ENCODE data around the gene NFRKB.
"Not testable (repeated sequence)": the region's sequence is repeated elsewhere in the genome, so short reads cannot be mapped to it uniquely, and the experiment has no call there.

Gene NFRKB

DNA sequence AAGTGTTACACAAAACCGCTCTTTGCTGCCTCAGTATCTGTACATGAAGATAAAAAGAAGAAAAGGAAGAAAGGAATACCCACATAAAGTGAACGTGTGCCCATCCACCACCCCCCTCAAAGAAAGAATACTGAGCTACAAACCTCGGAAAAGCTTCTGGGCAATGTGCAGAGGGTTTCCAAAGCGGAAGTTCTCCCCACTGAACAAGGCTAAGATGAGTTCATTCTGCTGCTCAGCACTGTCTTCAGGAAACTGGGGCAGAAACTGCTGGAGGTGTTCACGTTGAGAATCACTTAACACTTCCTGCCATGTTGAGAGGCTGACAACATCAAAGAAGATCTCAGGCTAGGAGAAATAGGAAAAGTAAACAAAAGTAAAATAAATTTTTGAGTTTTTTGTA, 6.9 kb downstream of the NFRKB start:
- DNase-seq: no peak

DNA sequence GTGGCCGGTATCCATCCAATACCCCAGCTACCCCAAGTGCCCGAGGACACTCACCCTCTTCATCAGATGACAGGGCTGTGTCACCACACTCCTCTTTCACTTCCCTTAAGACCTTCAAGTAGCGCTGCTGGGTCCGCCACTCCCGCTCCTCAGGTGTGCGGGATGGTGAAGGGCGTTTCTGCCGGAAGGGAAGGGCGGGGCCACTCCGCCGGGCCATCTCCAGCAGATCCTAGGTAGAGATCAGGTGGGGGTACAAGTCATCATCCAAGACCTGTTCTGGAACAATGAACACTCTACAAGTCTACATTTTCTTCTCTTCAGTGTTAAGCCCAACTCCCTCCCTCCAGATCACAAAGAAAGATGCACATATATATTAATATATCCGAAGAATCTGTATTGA, 10.0 kb downstream of the NFRKB start:
- no peak for DNase-seq

GRCh38 chr11:129884581-129884980, 10.8 kb downstream of the NFRKB start:
- no peak for DNase-seq

DNA sequence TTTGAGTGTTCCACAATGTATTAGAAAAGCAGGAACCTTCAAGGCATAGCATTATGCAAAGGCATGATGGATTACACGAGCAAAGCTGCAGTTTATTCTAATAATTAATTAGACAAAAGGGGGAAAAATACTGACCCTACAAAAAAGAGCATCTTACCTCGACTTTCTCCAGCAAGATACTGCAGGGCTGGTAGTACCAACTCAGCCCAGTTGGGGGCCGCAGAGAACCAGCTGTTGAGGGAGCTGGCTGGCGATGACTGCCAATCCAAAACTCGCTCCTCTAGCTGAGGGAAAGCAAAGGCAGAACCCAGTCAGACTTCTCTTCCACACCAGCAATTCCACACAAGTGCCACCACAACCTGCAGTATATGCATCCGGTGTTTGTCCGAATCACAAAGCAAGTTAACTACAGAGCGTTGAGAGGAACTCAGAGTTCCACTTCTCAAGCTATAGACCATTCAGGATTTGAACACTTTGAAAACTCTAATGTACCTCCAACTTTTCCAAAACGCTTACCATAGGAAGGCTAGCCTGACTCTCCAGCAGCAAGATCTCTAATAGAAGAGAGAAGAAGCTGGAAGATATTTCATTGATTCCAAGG, 13.7 kb downstream of the NFRKB start:
- DNase-seq: no peak

DNA sequence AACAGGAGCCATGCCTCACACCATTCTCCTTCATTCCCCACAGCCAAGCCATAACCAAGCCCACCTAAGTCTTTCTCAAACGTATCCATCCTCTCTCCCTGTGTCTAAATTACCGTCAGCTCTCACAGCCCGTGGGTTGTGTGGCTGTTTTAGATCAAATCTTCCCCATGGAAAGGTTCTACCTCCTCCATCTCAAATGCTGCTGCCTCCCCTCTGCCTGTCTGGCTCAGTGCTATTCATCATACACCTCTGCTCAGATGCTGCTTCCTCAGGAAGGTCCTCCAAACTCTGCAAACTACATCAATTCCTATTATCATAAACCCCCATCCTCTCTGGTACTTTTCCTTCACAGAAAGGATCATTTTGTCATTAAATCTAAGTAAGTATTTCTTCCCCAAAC, 15.1 kb downstream of the NFRKB start:
- no peak for DNase-seq

- DNase-seq: no peak
These were observed 23.5 kb downstream of the NFRKB start for GRCh38 chr11:129871914-129872313.

- DNase-seq: not testable (repeated sequence)
These were observed 26.8 kb downstream of the NFRKB start for GRCh38 chr11:129868626-129869025.

- no peak for DNase-seq
These were observed 29.1 kb downstream of the NFRKB start for GRCh38 chr11:129866311-129866710.

- DNase-seq: no peak
These were observed 29.7 kb downstream of the NFRKB start for GRCh38 chr11:129865701-129866100.

GRCh38 chr11:129864811-129865210, 30.6 kb downstream of the NFRKB start:
- DNase-seq: no peak

- DNase-seq: no peak
These were observed 33.5 kb downstream of the NFRKB start for GRCh38 chr11:129861702-129862522.

GRCh38 chr11:129856036-129856435, 39.3 kb downstream of the NFRKB start:
- no peak for DNase-seq

DNA sequence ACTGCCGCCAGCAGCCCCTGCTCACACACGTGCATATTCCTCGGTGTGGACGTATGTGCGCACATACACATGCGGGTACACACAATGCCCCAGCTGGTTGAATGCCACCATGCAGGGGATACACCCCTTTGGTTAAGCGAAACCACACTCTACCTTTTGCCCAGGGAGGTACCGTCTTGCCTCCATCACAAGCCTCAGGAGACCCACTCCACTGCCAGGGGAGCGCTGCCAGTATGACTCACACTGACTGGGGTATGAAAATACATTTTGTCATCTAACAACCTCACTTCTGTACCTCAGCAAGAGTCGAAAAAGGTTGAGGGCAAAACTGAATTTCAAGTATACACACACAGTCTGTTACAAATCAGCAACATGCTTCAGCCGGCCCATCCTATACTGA, 40.3 kb downstream of the NFRKB start:
- no peak for DNase-seq

DNA sequence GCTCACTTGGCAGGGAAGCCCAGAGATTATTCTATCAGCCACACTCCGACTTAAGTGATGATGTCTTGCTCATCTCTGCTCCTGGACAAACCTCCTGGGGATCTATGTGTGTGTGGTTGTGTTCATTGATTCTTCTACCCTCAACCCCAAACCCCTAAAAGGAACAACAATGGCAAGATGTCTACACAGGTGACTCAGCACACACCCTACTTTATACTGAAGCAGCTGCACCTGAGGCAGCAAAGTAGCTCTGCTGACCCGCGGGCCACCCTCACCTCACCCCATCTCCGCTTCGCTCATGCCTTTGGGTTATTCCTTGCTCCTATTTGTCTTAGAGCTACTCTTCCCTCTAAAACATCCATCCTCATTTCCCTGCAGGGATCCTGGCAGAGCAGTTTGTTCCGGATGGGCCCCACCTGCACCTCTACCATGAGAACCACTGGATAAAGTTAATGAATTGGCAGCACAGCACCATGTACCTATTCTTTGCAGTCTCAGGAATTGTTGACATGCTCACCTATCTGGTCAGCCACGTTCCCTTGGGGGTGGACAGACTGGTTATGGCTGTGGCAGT, 41.1 kb downstream of the NFRKB start:
- no peak for DNase-seq

- DNase-seq: peak; percentile 33
These were observed 41.7 kb downstream of the NFRKB start for GRCh38 chr11:129853518-129854231.

DNA sequence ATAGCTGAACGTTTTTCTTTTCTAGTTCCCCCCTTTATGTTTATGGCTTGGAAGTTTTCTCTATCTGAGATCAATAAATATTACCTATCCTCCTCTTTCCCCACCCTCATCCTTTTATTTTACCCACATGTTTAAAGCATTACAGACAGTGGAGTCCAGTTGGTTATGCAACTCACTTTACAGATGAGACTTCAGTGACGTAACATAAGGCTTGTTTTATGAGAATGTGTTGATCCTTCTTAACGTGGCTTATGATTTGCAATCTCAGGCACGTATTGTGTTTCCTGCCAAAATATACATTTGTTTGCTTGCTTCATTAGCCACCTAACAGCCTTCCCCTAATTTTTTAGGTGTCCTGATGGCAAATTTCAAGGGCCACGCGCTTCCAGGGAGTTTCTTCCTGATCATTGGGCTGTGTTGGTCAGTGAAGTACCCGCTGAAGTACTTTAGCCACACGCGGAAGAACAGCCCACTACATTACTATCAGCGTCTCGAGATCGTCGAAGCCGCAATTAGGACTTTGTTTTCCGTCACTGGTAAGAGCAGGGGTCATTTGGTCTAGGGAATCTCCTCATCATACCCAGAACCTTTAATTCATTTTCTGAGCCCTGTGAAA, 43.1 kb downstream of the NFRKB start:
- DNase-seq: no peak

DNA sequence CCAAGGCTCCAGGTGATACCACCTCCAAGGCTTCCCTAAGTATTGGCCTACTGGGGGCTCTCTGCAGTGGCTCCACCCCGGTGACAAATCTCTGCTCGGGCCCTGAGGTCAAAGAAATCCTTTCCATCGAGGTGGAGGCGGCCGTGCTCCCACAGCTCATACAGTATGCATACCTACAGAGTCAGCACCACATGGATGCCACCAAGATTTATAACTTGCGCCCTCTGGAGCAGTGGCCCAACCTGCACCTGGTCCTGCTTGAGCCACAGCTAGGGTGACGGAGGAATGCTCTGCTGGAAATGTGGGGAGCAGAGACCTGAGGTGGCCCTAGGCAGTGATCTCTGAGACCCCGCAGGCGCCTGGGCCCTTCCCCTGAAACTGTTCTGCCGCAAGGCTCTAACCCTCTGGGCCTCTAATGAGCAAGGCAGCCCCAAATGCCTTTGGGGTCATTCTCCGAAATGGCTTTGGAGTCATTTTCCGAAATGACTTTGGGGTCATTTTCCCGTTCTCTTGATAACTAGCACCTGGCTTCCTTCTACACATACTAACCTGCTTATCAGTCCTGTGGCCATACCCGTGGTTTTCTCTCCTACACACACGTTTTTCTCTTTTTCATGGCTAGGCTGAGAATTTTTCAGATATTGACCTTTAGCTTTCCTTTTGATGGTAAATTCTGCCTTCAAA, 45.8 kb downstream of the NFRKB start:
- DNase-seq: no peak

- not testable (repeated sequence) for DNase-seq
These were observed 48.0 kb downstream of the NFRKB start for GRCh38 chr11:129847361-129847760.

GRCh38 chr11:129846508-129847335, 48.7 kb downstream of the NFRKB start:
- DNase-seq: no peak
